GM08714 (cell line): ENCODE measurements around the gene CPVL.

Experiments
- H3K4me3 ChIP-seq: fragments of 200-500 bp; sonication (Bioruptor generic); 2 replicates; pipeline ENCODE4 v1.5.1; 2014; ENCODE audit warnings: mild to moderate bottlenecking, low read length, inconsistent platforms
- ZNF274 ChIP-seq: IDR thresholded peaks from 2 replicates; pipeline ENCODE4 v1.6.1; 2012; ENCODE audit warnings: mild to moderate bottlenecking, low read depth, low read length

Gene CPVL

GRCh38 chr7:29077176-29077575 is 69.2 kb downstream of the CPVL start:
- TF ChIP-seq ZNF274: no peak

GRCh38 chr7:29076631-29077030 is 69.7 kb downstream of the CPVL start:
- no peak for TF ChIP-seq ZNF274
- H3K4me3 ChIP-seq: no peak overlapping the region

More at GRCh38 chr7:29077176-29077575, 69.2 kb downstream of the CPVL start:
- no peak overlapping the region for H3K4me3 ChIP-seq

GRCh38 chr7:29075606-29076005 is 70.7 kb downstream of the CPVL start:
- no peak for TF ChIP-seq ZNF274
- H3K4me3 ChIP-seq: no peak overlapping the region

GRCh38 chr7:29071203-29071874 is 75.0 kb downstream of the CPVL start:
- no peak for TF ChIP-seq ZNF274
- H3K4me3 ChIP-seq: no peak overlapping the region

GRCh38 chr7:29066641-29067040 is 79.7 kb downstream of the CPVL start:
- TF ChIP-seq ZNF274: no peak

GRCh38 chr7:29065181-29065857 is 81.0 kb downstream of the CPVL start:
- TF ChIP-seq ZNF274: no peak
- no peak overlapping the region for H3K4me3 ChIP-seq

More at GRCh38 chr7:29066641-29067040, 79.7 kb downstream of the CPVL start:
- H3K4me3 ChIP-seq: no peak overlapping the region

- no peak for TF ChIP-seq ZNF274
- H3K4me3 ChIP-seq: no peak overlapping the region
Measured at GRCh38 chr7:29063872-29064271, 82.5 kb downstream of the CPVL start.

- TF ChIP-seq ZNF274: no peak
- no peak overlapping the region for H3K4me3 ChIP-seq
Measured at GRCh38 chr7:29063236-29063635, 83.1 kb downstream of the CPVL start.

GRCh38 chr7:29053105-29053872 is 93.0 kb downstream of the CPVL start:
- no peak for TF ChIP-seq ZNF274
- no peak overlapping the region for H3K4me3 ChIP-seq

GRCh38 chr7:29046978-29047377 is 99.4 kb downstream of the CPVL start:
- H3K4me3 ChIP-seq: no peak overlapping the region
- TF ChIP-seq ZNF274: no peak

- no peak overlapping the region for H3K4me3 ChIP-seq
- no peak for TF ChIP-seq ZNF274
Measured at GRCh38 chr7:29045258-29046086, 100.9 kb downstream of the CPVL start.

- TF ChIP-seq ZNF274: no peak
- H3K4me3 ChIP-seq: no peak overlapping the region
Measured at GRCh38 chr7:29044554-29044953, 101.8 kb downstream of the CPVL start.

- no peak for TF ChIP-seq ZNF274
Measured at GRCh38 chr7:29043576-29043975, 102.8 kb downstream of the CPVL start.

GRCh38 chr7:29042824-29043231 is 103.5 kb downstream of the CPVL start:
- no peak overlapping the region for H3K4me3 ChIP-seq
- TF ChIP-seq ZNF274: no peak

More at GRCh38 chr7:29043576-29043975, 102.8 kb downstream of the CPVL start:
- no peak overlapping the region for H3K4me3 ChIP-seq
